GM19324 (cell line): ENCODE results near the gene SLC22A4.

ENCODE experiments used
- ATAC-seq: cut with Tn5 transposase; IDR thresholded peaks from one replicate; pipeline ENCODE4 v1.9.1; 2021; ENCODE audit warnings: mild to moderate bottlenecking, moderate library complexity; ENCODE audit not compliant: unreplicated experiment, low FRiP score

SLC22A4 gene

DNA sequence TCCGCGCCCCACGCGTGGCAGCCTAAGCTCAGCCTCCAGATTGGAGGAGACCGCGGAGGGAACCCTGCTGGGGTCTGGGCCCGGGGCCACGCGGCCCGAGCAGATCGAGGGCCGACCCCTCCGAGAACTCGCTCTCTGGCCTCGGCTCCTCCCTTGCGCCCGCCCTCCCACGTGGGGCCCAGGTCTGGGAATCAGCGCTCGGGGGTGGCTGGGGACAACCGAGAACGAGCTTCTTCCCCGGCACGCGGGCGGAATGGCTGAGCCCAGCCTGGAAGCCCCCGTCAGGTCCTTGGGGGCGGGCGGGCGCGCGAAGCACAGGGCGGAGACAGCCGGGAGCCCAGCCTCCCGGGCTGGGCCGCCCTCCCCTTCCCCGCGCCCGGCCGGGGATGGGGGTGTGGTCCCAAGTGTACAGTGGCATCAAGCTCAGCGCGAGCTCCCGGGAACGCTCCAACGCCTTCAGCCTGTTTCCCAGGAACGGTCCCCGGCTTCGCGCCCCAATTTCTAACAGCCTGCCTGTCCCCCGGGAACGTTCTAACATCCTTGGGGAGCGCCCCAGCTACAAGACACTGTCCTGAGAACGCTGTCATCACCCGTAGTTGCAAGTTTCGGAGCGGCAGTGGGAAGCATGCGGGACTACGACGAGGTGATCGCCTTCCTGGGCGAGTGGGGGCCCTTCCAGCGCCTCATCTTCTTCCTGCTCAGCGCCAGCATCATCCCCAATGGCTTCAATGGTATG lies at the start of gene SLC22A4:
TSS of gene SLC22A4 (plus strand) at position 403 of the 736 bp plus-strand sequence. CDS start at position 626, 223 bp downstream.
- peak; percentile 81 for ATAC-seq

DNA sequence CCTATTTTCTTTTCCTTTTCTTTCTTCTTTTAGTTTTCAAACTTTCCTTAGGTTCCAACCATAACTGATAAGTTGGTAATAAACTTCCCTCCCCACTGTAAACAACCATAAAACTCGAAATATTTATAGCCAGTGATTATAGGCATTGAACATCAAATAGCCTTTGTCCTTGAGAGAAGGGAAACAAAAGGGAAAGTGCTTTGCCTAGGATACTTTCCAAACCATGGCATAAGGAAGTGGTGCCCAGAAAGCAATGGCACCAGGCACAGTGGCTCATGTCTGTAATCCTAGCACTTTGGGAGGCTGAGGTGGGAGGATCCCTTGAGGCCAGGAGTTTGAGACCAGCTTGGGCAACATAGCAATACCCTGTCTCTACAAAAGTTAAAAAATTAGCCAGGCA lies 48.6 kb upstream of the SLC22A4 start:
- ATAC-seq: no peak

DNA sequence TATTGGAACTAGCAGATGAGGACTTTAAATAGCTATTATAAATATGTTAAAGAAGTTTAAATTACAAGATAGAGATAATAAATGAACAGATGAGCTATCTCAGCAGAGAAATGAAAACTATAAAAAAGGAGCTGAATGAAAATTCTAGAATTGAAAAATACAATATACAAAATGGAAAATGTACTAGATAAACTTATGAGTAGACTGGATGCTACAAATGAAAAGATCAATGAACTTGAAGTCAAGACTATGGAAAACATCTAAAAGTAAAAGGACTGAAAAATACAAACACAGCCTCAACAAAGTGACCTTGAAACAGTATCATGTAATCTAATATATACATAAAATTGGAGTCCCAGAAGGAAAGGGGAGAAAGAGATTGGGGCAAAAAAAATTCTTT lies 47.4 kb upstream of the SLC22A4 start:
- no peak for ATAC-seq

DNA sequence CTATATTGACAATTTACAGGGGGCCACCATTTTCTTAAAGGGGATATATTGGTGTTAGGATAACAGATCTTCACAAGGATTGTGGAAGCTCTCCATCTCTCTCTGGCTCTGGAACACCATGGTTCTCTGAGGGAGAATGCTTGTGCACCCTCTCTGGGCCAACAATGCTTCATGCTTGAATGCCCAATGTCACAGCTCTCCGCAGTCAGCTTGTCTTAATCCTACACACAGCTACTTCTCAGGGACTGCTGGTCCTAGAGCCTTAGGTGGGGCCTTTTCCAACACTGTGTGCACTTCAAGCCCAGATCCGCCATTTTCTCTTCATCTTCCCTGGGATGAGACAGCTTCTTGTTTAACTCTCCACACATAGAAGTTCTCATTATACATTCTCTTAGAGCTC lies 43.6 kb upstream of the SLC22A4 start:
- ATAC-seq: no peak

DNA sequence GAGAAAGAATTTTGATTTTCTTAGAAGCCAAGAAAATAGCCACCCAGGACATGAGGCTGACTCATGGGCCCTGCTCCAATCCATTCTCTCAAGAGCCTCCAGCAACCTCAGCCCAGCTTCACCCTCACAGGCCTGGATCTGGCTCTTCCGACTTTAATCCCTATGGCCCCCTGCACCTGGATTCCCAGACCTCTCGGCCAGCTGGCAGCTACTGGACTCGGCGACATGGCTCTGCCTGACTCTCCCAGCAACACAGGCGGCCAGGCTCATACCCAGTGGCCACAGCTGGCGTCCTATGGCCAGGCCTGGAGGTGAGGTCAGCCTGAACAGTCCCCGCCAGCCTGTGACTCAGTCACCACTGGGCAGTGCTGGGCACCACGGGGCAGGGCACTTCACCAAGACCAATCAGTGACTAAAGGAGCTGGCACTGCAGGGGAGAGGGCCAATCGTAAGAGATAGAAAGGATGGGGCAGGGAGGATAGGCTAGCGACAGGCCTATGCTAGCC lies 42.9 kb upstream of the SLC22A4 start:
- ATAC-seq: no peak

DNA sequence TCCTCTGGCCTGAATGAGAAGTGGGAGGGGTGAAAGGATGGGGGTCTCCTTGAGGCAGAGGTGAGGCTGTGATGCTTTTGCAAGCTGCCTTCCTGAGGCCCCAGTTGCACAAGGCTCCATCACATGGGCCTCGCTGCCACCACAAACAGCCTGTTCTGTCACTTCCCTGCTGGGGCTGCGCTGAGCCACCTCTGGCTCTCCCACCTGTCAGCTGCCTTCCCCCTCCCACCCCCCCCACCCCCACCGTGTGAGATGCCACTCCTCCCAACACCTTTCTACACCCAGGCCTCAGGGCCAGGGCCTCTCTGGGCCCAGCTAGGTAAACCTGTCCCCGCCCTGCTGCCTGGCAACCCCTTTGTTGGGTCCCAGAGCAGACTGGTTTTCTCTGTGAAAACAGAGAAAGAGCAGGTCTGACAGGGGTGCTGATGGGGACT lies 41.2 kb upstream of the SLC22A4 start:
- ATAC-seq: no peak

DNA sequence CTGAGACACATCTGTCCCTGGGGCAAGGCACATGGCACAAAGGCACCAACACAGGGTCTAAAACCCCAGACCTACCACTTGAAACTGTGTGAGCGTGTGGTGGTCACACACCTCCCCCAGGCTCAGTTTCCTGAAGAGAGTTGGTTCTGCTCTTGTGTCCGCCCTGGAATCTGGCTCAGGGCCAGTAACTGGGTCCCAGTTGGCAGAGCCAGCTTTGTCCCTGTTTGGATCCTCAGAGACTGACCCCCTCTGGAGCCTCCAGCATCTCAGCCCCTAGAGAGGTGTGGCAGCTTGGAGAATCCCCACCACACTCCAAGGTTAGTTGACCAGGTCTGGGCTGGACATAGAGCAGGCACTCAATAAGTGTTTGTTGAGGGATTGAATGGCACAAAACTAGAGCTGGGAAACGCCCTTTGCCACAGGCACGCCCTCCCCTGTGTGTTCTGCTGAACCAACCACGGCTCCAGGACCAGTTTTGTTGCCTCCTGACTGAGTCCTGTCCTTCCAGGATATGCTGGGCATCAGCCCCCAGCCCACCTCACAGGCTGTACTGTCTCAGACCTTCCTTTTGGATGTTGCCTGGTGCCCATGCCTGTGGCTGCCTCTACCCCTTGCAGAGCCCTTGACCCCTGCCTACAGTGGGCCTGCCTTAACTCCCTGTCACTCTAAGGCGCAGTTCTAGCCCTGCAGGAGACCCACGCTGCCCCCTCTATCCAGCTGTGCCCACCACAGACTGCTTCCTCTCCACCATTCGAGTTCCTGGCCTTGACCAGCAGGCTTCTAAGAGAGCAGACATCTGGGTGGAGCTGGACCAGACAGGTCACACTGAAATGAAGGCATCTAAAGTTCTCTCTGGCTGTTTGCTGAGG lies 40.5 kb upstream of the SLC22A4 start:
- no peak for ATAC-seq

DNA sequence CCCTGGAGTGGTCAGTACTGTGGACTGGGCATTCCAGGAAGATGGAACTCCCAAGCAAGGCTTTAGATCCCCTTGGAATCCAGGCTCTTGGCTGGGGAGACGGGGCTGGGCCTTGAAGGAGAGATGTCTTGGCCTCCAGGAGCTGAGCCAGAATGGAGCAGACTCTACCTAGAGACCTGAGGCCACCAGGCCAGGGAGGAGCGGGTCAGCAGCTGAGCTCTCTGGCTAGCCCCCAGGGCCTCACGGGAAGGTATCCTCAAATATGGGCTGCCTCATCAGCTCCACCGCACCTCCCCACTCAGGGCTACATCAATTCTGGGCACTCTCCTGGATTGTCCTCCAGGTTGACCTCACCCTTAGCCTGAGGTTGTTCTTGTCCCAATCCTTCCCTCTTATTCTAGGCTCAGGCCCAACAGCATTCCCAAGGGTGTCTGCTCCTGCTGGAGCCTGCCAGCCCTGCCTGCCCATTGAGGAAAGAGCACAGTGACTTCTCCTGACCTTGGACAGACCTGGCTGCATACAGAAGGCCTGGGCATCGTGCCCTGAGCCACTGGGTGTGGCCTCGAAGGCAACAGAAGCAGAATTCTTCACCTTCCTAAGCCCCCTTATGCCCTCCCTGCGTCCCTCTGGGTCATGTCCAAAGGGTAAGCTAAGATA lies 39.7 kb upstream of the SLC22A4 start:
- no peak for ATAC-seq

DNA sequence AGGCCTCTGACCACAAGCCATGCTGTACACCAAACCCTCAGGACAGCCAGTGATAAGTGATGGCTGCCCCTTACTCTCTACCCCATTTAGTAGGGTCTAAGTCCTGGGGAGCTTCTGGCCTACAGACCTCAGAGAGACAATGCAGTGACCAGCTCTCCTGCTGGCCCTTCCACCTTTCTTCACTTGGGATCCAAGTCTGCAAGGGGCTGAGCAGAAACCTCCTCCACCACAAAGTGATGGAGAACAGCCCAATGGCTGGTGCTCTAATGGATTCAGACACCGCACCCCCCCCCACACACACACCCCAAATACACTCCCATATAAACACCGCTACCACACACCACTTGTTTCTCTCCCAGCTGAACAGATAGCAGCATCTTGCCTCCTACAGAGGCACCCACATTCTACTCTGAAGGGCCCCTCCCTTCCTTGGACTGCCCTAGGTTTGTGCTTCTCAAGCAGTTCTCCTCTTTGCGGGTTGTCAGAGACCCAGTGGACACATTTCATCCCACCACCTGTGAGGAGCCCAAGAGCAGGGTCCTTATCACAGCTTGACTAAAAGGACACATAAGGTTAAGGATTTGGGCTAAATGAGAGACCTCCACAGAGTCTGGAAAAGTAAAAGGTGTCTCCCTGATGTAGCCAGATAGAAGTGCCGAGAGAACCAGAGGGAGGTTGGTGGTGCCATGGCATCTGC lies 38.0 kb upstream of the SLC22A4 start:
- no peak for ATAC-seq

DNA sequence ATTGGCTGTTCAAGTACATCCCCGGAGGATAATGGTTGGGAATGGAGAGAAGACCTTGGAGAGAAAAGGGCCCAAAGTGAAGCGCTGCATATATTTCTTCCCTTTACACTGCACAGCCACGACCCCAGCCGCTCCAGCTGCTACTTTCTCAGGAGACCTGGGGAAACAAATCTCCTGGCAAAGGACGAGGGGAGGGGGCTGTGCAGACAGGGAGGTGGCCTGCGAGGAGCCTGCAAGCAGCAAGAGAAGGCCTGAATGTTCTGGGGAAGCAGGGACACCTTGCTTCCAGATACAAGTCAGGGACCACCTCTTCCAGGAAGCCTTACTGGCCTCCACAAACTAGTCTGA lies 37.4 kb upstream of the SLC22A4 start:
- ATAC-seq: no peak

DNA sequence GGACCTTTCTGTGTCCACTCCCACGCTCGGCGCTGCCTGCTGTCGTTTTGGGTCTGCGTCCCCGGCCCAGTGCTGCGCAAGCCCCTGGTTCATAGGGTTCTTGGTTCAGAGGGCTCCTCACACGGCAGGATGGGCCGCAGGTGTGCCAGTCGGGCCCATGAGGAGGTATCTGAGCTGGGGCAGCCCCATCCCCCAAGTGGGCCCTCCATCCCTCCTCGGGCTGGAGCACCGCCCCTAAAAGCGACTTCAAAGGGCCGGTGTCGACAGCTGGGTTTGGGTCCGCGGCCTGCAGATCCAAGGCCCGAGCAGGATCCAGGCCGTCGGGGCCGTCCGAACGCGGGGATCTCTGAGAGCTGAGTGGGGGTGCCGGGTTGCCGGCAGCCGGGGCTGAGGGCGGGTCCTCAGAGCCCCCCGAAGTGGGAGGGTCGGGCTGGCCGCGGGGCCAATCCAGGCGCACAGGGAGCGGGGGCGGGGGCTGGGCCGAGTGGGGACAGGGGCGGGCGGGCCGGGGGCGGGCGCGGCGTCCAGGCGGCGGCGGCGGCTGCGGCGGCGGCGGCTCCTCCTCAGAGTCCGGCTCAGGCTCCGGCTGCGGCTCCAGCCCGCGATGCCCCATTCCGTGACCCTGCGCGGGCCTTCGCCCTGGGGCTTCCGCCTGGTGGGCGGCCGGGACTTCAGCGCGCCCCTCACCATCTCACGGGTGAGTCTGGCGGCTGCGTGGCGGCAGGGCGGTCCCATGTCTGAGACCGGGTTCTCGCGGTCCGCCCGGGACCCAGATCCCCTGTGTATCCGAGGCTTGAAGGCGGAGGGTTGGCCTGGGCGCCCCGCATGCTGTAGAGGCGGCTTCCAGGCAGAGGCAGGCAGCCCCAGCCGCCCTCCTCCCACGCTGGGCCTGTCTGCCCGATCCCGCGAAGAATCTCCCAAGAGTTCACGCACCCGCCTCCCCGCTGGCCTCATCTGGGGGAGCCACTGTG lies 36.8 kb upstream of the SLC22A4 start, which contains the start of gene PDLIM4:
TSS of gene PDLIM4 (plus strand) at position 566 of the 971 bp plus-strand sequence. CDS start at position 605, 39 bp downstream.
- no peak for ATAC-seq

DNA sequence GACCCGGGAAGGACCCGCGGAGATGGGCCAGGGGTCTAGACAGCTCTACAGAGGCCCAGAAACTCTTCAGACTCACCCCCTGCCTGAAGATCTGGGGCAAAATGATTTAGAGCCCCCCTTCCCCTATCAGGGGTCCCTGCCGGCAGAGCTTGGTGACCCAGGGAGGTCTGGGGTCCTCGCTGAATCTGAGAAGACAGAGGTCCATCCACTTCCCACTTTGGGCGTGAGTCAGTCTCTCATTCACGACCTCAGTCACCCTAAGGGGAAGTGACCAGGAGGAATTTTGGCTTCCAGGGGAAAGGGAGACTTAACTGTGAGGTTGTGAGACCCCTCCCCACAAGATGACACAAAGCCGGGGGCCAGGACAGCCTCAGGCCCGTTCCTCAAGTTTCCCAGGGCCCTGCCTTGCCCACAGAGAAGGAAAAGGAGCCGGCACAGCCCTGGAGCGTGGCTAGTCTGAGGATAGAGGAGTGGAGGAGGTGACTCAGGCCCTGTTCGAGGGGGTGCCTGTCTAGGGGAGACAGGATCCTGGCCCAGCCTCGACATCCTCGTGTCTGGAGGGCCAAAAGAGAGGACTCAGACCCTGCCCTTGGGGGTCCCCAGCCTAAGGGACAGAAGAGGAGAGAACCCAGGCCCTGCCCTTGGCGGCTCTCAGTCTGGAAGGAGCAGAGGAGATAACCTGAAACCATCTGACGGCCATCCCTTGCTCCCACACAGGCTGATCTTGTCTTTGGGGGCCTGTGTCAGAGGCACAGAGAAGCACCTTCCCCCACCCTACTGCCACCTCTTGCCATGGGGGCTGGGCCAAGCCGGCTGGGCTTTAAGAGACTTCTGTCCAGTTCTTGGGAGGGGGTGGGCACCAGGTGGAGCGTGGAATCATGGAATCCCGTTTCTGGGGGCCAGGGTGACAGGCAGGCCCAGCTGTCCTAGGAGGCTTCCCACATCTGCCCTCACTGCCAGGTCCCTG lies 35.8 kb upstream of the SLC22A4 start:
- ATAC-seq: no peak

DNA sequence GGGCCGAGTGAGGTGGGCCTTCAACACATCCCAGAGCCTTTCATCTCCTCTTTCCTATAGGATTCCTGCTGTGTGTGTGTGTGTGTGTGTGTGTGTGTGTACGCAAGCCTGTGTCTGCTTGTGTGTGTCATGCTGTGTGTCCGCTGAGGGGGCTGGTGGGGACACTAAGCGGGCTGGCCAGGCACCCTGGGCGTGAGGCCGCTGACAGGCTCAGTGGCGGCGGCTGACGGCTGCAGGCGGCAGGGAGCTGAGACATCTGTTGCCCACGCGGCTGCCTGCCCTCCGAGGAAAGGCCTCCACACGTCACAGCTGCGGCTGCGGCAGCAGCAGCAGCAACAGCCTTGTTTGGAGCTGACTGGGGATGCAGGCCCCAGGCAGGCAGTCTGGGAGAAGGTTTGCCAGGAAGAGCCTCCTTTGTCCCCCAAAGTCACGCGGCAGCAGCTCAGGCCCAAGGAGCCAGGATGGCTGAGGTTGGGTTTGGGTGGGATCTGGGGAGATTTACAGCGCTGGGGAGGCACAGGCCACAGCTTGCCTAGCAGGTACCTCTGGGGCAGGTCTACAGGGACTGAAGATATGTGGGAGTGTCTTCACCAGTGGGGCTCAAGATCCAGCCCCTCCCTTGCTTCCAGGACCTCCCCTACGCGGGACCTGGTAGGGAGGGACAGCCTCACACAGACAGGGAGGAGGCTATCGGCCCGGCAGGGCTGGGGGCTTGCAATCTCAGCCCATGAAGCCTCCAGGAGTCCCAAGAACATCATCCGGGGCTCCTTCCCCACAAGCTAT lies 34.9 kb upstream of the SLC22A4 start:
- no peak for ATAC-seq

DNA sequence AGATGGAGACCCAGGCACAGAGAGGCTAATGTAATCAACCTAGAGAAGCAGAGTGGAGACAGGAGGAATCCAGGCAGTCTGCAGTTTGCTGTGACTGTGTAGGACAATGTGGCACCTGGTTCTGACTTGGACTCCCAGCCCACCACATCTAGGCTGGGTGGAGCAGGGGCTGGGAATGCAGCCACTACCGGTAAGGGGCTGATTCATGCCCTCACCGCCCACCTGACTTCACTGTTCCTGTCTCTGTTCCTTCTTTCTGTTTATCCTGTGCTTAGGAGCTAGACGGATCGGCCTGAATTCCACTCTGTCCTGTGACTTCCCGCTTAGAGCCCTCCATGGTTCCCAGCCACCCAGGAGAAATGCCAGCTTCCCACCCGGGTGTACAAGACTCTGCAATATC lies 34.1 kb upstream of the SLC22A4 start:
- no peak for ATAC-seq

DNA sequence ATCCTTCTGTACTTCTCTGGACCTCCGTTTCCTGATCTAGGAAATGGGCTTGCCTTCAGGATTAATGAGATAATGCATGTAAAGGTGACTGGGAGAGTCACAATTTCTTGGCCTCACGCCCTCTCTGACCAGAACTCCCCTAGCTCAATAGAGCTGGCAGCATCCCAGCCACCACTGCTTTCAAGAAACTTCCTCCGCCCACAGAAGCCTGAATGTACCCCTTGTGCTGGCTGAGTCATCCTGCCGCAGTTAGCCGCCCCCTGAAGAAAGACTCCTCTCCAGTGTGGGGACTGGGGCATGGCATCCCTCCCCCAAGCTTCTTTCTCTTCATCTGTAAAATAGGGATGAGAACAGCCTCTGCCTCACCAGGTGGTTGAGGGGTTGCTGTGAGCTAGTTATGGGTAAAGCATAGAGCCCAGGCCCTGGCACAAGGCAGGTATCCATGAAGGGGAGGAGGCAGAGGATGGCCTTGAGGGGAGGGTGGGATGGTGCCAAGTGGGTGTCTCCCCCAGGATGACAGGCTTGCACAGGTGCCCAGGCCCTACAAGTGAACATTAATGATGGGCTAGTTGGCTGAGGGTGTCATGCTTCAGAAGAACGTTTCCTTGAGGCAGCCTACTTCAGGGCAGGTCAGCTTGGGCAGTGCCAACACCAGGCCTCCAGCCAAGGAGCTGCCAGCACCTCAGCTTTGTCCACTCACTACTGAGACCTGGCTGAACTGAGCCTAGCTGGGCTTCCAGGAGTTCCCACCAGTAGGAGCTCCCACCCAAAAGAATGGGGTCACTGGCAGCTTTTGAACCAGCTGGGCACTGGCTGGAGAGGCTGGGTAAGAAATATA lies 33.3 kb upstream of the SLC22A4 start:
- no peak for ATAC-seq
